ENCODE results near the gene RBFOX1. TPM values are rescaled to one million over a fixed set of nuclear protein-coding genes. Genes with fewer than 3 reads are reported as not detected.

Gene RBFOX1
- total and polyA plus RNA-seq, 4 experiments from 2014 or later, result not detected

- intact Hi-C loops (cut with micrococcal nuclease), result no loop called here
- H3K9me3 ChIP-seq (ENCODE audit: control insufficient read depth in 1 of 2, low read length in 2 of 2), result no peaks in the 10 kb centered on the region
- no peak overlapping the region for H3K4me3 ChIP-seq (ENCODE audit: low read length in 2 of 2)
- H3K27me3 ChIP-seq (ENCODE audit: insufficient read depth, low read length), result no peaks in the 10 kb centered on the region
- no peaks in the 10 kb centered on the region for H3K27me3 Mint-ChIP-seq
- peaks cover 4 to 24% (median 17%) of the 10 kb centered on the region in 8 donors for H3K9me3 Mint-ChIP-seq
- H3K4me1 Mint-ChIP-seq, result no peaks in the 10 kb centered on the region
- ChIA-PET POLR2A (ENCODE audit: partially characterized antibody) (no interaction called here), CTCF (ENCODE audit: partially characterized antibody) (no interaction called here)
- no peak for DNase-seq
- H3K27ac Mint-ChIP-seq, result no peak overlapping the region
- H3K36me3 Mint-ChIP-seq, result no peaks in the 10 kb centered on the region
- H3K27ac ChIP-seq (ENCODE audit: low read depth, low read length), result no peak overlapping the region
- H3K36me3 ChIP-seq (ENCODE audit: insufficient read depth, low read length), result no peaks in the 10 kb centered on the region
- no peaks in the 10 kb centered on the region for H3K4me1 ChIP-seq (ENCODE audit: insufficient read depth, low read length)
- H3K4me3 Mint-ChIP-seq, result no peak overlapping the region
These were observed 111.2 kb downstream of the RBFOX1 start for GRCh38 chr16:7443648-7444365.

- peaks cover 10 to 42% (median 33%) of the 10 kb centered on the region in 8 donors for H3K9me3 Mint-ChIP-seq
These were observed 116.7 kb downstream of the RBFOX1 start for GRCh38 chr16:7449306-7449705.

GRCh38 chr16:7449808-7450207 lies 117.2 kb downstream of the RBFOX1 start:
- intact Hi-C loops (cut with micrococcal nuclease), result no loop called here
- Mint-ChIP-seq H3K36me3 (no peaks in the 10 kb centered on the region), H3K9me3 (peaks cover 10 to 45% (median 34%) of the 10 kb centered on the region in 8 donors), H3K27ac (no peak overlapping the region), H3K27me3 (no peaks in the 10 kb centered on the region), H3K4me3 (no peak overlapping the region), H3K4me1 (no peaks in the 10 kb centered on the region)
- H3K9me3 ChIP-seq (ENCODE audit: control insufficient read depth in 1 of 2, low read length in 2 of 2), result no peaks in the 10 kb centered on the region
- DNase-seq, result no peak
- no peaks in the 10 kb centered on the region for H3K36me3 ChIP-seq (ENCODE audit: insufficient read depth, low read length)
- no peaks in the 10 kb centered on the region for H3K4me1 ChIP-seq (ENCODE audit: insufficient read depth, low read length)
- H3K27ac ChIP-seq (ENCODE audit: low read depth, low read length), result no peak overlapping the region
- CTCF ChIA-PET (ENCODE audit: partially characterized antibody), result no interaction called here
- H3K27me3 ChIP-seq (ENCODE audit: insufficient read depth, low read length), result no peaks in the 10 kb centered on the region
- POLR2A ChIA-PET (ENCODE audit: partially characterized antibody), result interaction anchor here (0.7 kb wide), 1 partner anchor 25 kb away, joined by 4 read pairs; no protein-coding TSS in a partner anchor
- H3K4me3 ChIP-seq (ENCODE audit: low read length in 2 of 2), result no peak overlapping the region

More at GRCh38 chr16:7449306-7449705, 116.7 kb downstream of the RBFOX1 start:
- Histone ChIP-seq H3K9me3 (ENCODE audit: control insufficient read depth in 1 of 2, low read length in 2 of 2) (no peaks in the 10 kb centered on the region), H3K4me3 (ENCODE audit: low read length in 2 of 2) (no peak overlapping the region), H3K36me3 (ENCODE audit: insufficient read depth, low read length) (no peaks in the 10 kb centered on the region), H3K27me3 (ENCODE audit: insufficient read depth, low read length) (no peaks in the 10 kb centered on the region), H3K4me1 (ENCODE audit: insufficient read depth, low read length) (no peaks in the 10 kb centered on the region), H3K27ac (ENCODE audit: low read depth, low read length) (no peak overlapping the region)
- Mint-ChIP-seq H3K4me1 (no peaks in the 10 kb centered on the region), H3K27ac (no peak overlapping the region), H3K27me3 (no peaks in the 10 kb centered on the region), H3K4me3 (no peak overlapping the region), H3K36me3 (no peaks in the 10 kb centered on the region)
- ChIA-PET POLR2A (ENCODE audit: partially characterized antibody) (no interaction called here), CTCF (ENCODE audit: partially characterized antibody) (no interaction called here)
- no peak for DNase-seq
- intact Hi-C loops (cut with micrococcal nuclease), result no loop called here

GRCh38 chr16:7450440-7450839 lies 117.8 kb downstream of the RBFOX1 start:
- intact Hi-C loops (cut with micrococcal nuclease), result no loop called here
- Histone ChIP-seq H3K4me1 (ENCODE audit: insufficient read depth, low read length) (no peaks in the 10 kb centered on the region), H3K27me3 (ENCODE audit: insufficient read depth, low read length) (no peaks in the 10 kb centered on the region), H3K36me3 (ENCODE audit: insufficient read depth, low read length) (no peaks in the 10 kb centered on the region), H3K9me3 (ENCODE audit: control insufficient read depth in 1 of 2, low read length in 2 of 2) (no peaks in the 10 kb centered on the region), H3K27ac (ENCODE audit: low read depth, low read length) (no peak overlapping the region), H3K4me3 (ENCODE audit: low read length in 2 of 2) (no peak overlapping the region)
- no peaks in the 10 kb centered on the region for H3K27me3 Mint-ChIP-seq
- ChIA-PET CTCF (ENCODE audit: partially characterized antibody) (no interaction called here), POLR2A (ENCODE audit: partially characterized antibody) (interaction anchor here (0.7 kb wide), 1 partner anchor 26 kb away, joined by 4 read pairs; no protein-coding TSS in a partner anchor)
- H3K4me1 Mint-ChIP-seq, result no peaks in the 10 kb centered on the region
- H3K36me3 Mint-ChIP-seq, result no peaks in the 10 kb centered on the region
- no peak overlapping the region for H3K4me3 Mint-ChIP-seq
- DNase-seq, result no peak
- peaks cover 10 to 49% (median 34%) of the 10 kb centered on the region in 8 donors for H3K9me3 Mint-ChIP-seq
- no peak overlapping the region for H3K27ac Mint-ChIP-seq

- Histone ChIP-seq H3K27me3 (ENCODE audit: insufficient read depth, low read length) (no peaks in the 10 kb centered on the region), H3K4me3 (ENCODE audit: low read length in 2 of 2) (no peak overlapping the region), H3K27ac (ENCODE audit: low read depth, low read length) (no peak overlapping the region), H3K9me3 (ENCODE audit: control insufficient read depth in 1 of 2, low read length in 2 of 2) (no peaks in the 10 kb centered on the region), H3K36me3 (ENCODE audit: insufficient read depth, low read length) (no peaks in the 10 kb centered on the region), H3K4me1 (ENCODE audit: insufficient read depth, low read length) (no peaks in the 10 kb centered on the region)
- DNase-seq, result no peak
- H3K36me3 Mint-ChIP-seq, result no peaks in the 10 kb centered on the region
- ChIA-PET CTCF (ENCODE audit: partially characterized antibody) (no interaction called here), POLR2A (ENCODE audit: partially characterized antibody) (no interaction called here)
- H3K4me3 Mint-ChIP-seq, result no peak overlapping the region
- intact Hi-C loops (cut with micrococcal nuclease), result no loop called here
- H3K27ac Mint-ChIP-seq, result no peak overlapping the region
- no peaks in the 10 kb centered on the region for H3K27me3 Mint-ChIP-seq
- H3K4me1 Mint-ChIP-seq, result no peaks in the 10 kb centered on the region
- H3K9me3 Mint-ChIP-seq, result peaks cover 6 to 50% (median 30%) of the 10 kb centered on the region in 8 donors
These were observed 119.4 kb downstream of the RBFOX1 start for GRCh38 chr16:7452090-7452489.

- Mint-ChIP-seq H3K36me3 (no peaks in the 10 kb centered on the region), H3K4me1 (no peaks in the 10 kb centered on the region), H3K9me3 (peaks cover 4 to 48% (median 23%) of the 10 kb centered on the region in 8 donors), H3K27ac (no peak overlapping the region), H3K27me3 (no peaks in the 10 kb centered on the region), H3K4me3 (no peak overlapping the region)
- CTCF ChIA-PET (ENCODE audit: partially characterized antibody), result no interaction called here
- H3K27me3 ChIP-seq (ENCODE audit: insufficient read depth, low read length), result no peaks in the 10 kb centered on the region
- H3K4me1 ChIP-seq (ENCODE audit: insufficient read depth, low read length), result no peaks in the 10 kb centered on the region
- peaks cover 0 to 5% of the 10 kb centered on the region in 2 donors for H3K9me3 ChIP-seq (ENCODE audit: control insufficient read depth in 1 of 2, low read length in 2 of 2)
- intact Hi-C loops (cut with micrococcal nuclease), result no loop called here
- POLR2A ChIA-PET (ENCODE audit: partially characterized antibody), result no interaction called here
- H3K4me3 ChIP-seq (ENCODE audit: low read length in 2 of 2), result no peak overlapping the region
- H3K36me3 ChIP-seq (ENCODE audit: insufficient read depth, low read length), result no peaks in the 10 kb centered on the region
- no peak overlapping the region for H3K27ac ChIP-seq (ENCODE audit: low read depth, low read length)
- no peak for DNase-seq
These were observed 123.6 kb downstream of the RBFOX1 start for GRCh38 chr16:7456211-7456610.

GRCh38 chr16:7458144-7458543 lies 125.5 kb downstream of the RBFOX1 start:
- H3K4me3 Mint-ChIP-seq, result no peak overlapping the region
- no peaks in the 10 kb centered on the region for H3K4me1 Mint-ChIP-seq
- no peaks in the 10 kb centered on the region for H3K36me3 ChIP-seq (ENCODE audit: insufficient read depth, low read length)
- H3K9me3 ChIP-seq (ENCODE audit: control insufficient read depth in 1 of 2, low read length in 2 of 2), result peaks cover 0 to 5% of the 10 kb centered on the region in 2 donors
- no peaks in the 10 kb centered on the region for H3K36me3 Mint-ChIP-seq
- no peak overlapping the region for H3K27ac ChIP-seq (ENCODE audit: low read depth, low read length)
- H3K4me1 ChIP-seq (ENCODE audit: insufficient read depth, low read length), result no peaks in the 10 kb centered on the region
- no peak for DNase-seq
- ChIA-PET CTCF (ENCODE audit: partially characterized antibody) (no interaction called here), POLR2A (ENCODE audit: partially characterized antibody) (no interaction called here)
- no peaks in the 10 kb centered on the region for H3K27me3 Mint-ChIP-seq
- H3K27me3 ChIP-seq (ENCODE audit: insufficient read depth, low read length), result no peaks in the 10 kb centered on the region
- H3K9me3 Mint-ChIP-seq, result peaks cover 4 to 43% (median 18%) of the 10 kb centered on the region in 8 donors
- no peak overlapping the region for H3K27ac Mint-ChIP-seq
- intact Hi-C loops (cut with micrococcal nuclease), result no loop called here
- no peak overlapping the region for H3K4me3 ChIP-seq (ENCODE audit: low read length in 2 of 2)

Data from CD4-positive, alpha-beta memory T cell (primary cell).